Stimulated activated CD4-positive, alpha-beta T cell treated with anti-CD3 and anti-CD28 coated beads, Interleukin-4, amount 100 ng/mL, for 4 hours (primary cell): ENCODE measurements around the gene EHD4.

Source experiments
- DNase-seq, 2 experiments: peaks; one replicate each; pipeline ENCODE4 v3.0.0-alpha.2; 2020

EHD4 gene

DNA sequence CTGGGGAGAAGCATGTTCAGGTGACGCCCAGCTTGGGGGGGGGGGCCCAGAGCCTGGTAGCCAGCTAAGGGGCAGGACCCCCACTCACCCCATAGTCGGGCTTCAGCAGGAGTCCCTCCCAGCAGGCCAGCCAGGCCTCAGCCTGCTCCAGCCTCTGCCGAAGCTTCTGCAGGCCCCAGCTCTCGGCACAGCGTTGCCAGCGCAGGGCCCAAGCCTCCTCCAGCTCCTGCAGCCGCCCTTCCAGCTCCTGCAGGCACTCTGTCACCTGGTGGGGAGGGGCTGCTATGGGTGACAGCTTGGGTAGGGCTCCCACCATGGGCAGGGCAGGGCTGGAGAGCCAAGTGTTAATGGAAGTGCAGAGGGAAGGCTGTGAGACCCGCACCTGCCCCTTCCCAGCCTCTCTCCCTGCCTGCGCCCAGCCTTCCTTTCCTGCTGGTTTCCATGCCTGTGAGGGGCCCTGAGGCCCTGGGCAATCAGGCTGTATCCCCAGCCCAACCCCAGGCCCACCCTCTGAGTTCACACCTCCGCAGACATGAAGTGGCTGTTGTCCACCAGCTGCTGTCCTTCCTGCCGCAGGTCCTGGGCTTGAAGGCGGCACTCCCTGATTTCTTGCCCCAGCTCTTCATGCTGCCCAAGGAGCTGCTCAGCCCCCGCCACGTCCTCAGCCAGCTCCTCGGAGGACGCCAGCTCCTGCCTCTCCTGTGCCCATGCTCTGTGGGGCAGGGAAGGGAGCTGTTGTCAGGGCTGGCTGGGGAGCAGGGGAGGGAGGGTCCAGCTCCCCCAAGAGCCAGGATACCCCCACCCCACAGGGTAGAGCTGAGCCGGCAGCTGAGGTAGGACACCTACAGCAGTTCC lies 119.4 kb downstream of the EHD4 start:
- DNase-seq = no peak

DNA sequence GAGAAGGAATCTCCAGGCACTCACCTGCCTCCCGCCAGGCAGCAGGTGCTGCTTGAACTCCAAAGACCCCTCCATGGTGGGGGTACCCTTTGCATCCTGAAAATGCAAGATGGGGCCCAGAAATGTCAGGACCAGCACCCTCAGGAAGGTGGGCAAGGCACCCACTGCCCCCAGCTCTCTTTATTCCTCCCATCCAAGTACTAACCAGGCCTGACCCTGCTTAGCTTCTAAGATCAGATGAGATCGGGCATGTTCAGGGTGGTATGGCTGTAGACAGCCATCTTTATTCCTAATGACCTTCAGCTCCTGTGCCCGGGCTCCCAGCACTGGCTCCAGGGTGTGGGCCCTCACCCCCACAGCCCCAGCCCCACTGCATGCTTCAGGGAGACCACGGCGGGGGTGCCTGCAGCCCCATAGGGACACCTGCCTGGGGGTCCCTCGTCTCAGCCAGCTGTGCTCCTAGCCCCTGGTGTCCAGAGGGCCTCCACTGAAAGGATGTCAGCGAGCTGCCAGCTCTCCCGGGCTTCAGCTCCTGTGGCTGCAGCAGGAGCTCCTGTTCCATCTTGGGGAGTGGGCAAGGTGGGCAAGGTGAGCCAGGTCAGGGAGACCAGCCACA lies 120.5 kb downstream of the EHD4 start:
- DNase-seq = no peak

DNA sequence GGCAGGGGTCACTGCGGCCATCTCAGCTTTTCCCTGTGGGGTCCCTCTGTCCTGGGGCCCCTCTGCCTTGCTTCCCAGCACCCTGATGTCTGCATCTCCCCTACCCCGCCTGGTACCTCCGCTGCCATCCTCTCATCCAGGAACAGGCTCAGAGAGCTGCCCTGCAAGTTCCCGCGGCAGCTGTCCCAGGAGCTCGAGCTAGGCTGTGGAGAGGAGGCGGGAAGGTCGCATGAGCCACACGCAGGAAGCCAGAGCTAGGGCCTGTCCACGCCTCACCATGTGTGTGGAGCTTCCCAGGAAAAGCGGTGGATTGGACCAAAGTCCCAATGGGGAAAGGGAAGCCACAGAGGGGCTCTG lies 121.2 kb downstream of the EHD4 start:
- DNase-seq = no peak

DNA sequence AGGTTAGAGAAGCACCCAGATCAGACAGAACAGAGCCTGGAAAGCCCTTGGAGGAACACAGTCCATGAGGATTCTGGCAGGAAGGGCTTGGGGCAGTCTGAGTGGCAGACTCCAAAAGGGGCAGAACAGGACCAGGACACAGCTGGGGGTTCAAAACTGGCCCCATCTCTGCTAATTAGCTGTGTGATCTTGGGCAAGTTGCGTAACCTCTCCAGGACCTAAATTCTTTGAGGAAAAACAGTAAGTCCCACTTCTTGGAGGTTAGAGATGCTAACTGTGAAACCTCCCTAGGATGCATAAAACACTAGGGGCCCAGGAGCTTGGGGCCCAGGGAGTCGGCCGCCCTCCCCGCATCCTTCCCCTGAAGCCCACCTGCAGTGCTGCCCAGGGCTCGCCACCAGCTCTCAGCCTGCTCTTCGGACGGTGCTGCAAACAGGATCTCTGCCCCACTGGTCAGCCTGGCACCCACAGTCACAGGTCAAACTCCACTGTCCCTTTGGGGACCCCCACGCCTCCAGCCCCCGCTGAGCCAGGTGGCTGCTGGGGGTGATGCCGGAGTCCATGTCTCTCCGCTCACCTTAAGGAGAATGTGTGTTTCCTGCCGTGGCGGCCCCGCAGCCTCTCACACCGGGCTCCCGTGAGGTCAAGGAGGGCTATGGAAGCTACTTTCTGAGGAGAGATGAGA lies 121.7 kb downstream of the EHD4 start:
- DNase-seq = no peak

DNA sequence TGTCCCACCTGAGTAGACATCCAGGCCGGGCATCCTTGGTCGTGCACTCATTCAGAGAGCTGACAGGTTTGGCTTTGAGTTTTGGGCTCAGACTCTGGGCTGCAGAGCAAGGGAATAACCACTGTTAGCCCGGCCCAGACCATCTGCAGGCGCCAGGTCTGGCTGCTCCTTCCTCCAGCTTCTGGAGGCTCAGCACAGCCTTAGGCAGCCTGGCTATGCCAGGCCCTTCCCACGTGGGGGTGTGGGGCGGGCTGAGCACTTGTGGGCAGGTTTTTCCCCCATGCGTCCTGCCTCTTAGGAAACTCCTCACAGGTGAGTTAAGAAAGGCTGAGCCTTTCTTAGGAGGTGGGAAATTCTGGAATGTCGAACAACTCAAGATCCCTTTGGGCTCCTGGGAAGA lies 122.5 kb downstream of the EHD4 start:
- no peak for DNase-seq

DNA sequence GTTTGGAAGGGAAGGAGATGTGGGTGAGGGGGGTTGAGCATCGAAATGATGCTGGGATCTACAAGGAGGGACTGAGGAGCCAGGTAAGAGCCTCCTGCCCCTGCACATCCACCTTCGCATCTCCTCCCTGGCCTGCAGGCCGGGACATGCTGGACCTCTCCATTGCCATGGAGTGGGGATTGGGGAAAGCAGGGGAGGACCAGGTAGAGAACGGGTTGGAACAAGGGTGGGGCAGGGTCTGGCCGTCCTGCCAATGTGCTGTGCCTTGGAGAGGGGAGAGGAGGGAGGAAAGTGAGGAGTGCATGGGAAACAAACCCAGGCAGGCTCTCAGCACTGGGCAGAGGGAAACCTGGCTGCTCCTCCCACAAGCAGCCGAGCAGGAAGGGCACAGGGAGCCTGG lies 123.2 kb downstream of the EHD4 start:
- DNase-seq = no peak

DNA sequence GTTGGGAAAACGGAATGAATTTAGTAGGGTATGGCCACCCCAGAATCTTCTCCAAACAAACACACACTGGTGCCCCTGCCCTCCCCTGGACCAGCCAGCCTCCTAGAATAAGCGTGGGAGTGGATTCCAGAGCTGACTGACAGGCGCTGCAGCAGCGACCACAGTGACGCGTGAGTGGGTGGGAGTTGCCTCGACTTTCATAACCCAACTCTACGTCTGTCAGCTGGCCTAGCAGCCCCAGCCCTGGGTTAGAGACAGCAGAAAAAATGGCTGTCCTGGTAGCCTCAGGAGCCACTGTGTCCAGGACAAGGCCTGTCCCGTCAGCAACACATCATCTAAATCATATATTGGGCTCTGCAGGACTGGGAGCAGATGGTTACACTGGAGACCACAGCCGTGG lies 123.7 kb downstream of the EHD4 start:
- DNase-seq = peak in 1 of 2 experiments; percentile 15

DNA sequence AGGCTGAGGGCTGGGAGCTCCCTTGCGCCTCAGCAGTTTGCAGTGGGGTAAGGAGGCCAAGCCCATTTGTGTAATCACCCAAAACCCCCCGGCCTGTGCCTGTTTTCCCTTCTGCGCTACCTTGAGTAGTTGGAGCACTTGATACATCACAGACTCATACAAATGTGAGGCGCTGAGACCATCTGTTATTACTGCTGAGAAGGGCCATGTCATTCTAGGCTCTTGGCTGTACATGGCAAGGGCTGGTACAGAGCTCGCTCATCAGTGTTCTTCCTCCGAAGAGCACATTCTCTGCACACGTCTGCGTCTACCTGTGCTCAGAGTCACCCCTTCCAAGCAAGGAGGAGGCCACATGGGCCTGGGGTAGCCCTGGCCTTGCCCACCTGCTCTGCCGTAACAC lies 124.4 kb downstream of the EHD4 start:
- DNase-seq = no peak

DNA sequence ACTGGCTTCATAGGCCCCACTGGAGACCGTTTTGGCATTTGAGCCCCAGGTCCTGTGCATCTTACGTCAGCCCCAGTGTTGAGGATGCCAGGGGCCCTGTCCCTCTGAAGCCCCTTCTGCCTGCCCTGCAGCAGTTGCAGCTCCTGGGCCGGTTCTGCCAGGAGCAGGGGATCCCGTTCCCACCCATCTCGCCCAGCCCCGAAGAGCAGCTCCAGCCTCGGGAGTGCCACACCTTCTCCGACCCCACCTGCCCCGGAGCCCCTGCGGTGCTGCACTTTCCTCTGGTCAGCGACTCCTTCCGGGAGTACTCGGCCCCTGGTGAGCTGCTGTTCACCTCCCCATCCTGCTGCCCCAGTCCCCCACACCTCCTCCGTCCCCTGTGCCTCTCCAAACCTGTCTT lies 125.2 kb downstream of the EHD4 start:
- DNase-seq = no peak
